Parathyroid adenoma (tissue), 2 donors: ENCODE data around the gene SRGAP3.

Experiments
- H2AFZ ChIP-seq: fragments of 300-600 bp; sonication (generic); one replicate; pipeline ENCODE4 v1.7.0; 2017; ENCODE audit warnings: antibody characterized with exemption, mild to moderate bottlenecking
- H3K27ac ChIP-seq: fragments of 300-600 bp; sonication (generic); one replicate; pipeline ENCODE4 v1.7.0; 2017
- H3K27me3 ChIP-seq: fragments of 300-600 bp; sonication (generic); one replicate; pipeline ENCODE4 v1.7.0; 2017; ENCODE audit warnings: low read length; ENCODE audit not compliant: control insufficient read depth, insufficient read depth
- H3K36me3 ChIP-seq: fragments of 300-600 bp; sonication (generic); one replicate; pipeline ENCODE4 v1.7.0; 2017; ENCODE audit warnings: low read length; ENCODE audit not compliant: control insufficient read depth, insufficient read depth
- H3K4me1 ChIP-seq: fragments of 300-600 bp; sonication (generic); one replicate; pipeline ENCODE4 v1.7.0; 2017; ENCODE audit warnings: control low read depth
- H3K4me2 ChIP-seq: fragments of 300-600 bp; sonication (generic); one replicate; pipeline ENCODE4 v1.7.0; 2017; ENCODE audit warnings: low read length
- H3K4me3 ChIP-seq: fragments of 300-600 bp; sonication (generic); one replicate; pipeline ENCODE4 v1.7.0; 2017; ENCODE audit warnings: low read depth, low read length
- H3K79me2 ChIP-seq: fragments of 300-600 bp; sonication (generic); one replicate; pipeline ENCODE4 v1.7.0; 2017; ENCODE audit warnings: control low read depth
- H3K9ac ChIP-seq: fragments of 300-600 bp; sonication (generic); one replicate; pipeline ENCODE4 v1.7.0; 2017; ENCODE audit warnings: mild to moderate bottlenecking
- H3K9me3 ChIP-seq: fragments of 300-600 bp; sonication (generic); one replicate; pipeline ENCODE4 v1.7.0; 2017; ENCODE audit warnings: low read length; ENCODE audit not compliant: control insufficient read depth
- TF ChIP-seq, protein P1 (sequence below): fragments of 300-600 bp; sonication (generic); IDR thresholded peaks from one replicate; pipeline ENCODE4 v1.7.0; 2017; ENCODE audit warnings: antibody characterized with exemption, mild to moderate bottlenecking
- donor health status: primary hyperparathyroidism.

The SRGAP3 gene

DNA sequence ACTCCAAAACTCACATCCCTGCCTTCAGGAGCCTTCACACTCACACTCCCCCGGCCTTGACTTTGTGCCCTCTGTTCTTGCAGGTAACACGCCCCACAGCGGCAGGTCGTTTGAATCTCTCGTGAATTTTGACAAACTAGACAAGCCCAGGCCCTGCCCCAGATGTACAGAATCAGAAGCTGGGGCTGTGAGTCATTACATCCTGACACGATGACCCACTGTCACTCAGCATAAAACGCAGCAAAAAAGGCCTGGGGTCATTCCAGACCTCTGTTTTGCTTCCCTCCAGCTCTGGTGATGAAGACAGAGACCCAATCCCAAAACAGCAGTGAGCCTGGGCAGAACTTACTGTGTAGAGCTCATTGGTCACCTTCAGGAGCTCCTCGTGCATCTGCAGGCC lies 169.8 kb downstream of the SRGAP3 start:
- no peaks in the 10 kb centered on the region for H3K36me3 ChIP-seq
- H3K9ac ChIP-seq, result no peak overlapping the region
- no peak overlapping the region for H3K4me3 ChIP-seq
- no peaks in the 10 kb centered on the region for H3K79me2 ChIP-seq
- H3K4me2 ChIP-seq, result no peak overlapping the region
- no peaks in the 10 kb centered on the region for H3K4me1 ChIP-seq
- H3K9me3 ChIP-seq, result no peaks in the 10 kb centered on the region
- H3K27ac ChIP-seq, result no peak overlapping the region
- TF ChIP-seq, protein P1, sequence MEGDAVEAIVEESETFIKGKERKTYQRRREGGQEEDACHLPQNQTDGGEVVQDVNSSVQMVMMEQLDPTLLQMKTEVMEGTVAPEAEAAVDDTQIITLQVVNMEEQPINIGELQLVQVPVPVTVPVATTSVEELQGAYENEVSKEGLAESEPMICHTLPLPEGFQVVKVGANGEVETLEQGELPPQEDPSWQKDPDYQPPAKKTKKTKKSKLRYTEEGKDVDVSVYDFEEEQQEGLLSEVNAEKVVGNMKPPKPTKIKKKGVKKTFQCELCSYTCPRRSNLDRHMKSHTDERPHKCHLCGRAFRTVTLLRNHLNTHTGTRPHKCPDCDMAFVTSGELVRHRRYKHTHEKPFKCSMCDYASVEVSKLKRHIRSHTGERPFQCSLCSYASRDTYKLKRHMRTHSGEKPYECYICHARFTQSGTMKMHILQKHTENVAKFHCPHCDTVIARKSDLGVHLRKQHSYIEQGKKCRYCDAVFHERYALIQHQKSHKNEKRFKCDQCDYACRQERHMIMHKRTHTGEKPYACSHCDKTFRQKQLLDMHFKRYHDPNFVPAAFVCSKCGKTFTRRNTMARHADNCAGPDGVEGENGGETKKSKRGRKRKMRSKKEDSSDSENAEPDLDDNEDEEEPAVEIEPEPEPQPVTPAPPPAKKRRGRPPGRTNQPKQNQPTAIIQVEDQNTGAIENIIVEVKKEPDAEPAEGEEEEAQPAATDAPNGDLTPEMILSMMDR, result no peak
- H3K27me3 ChIP-seq, result no peaks in the 10 kb centered on the region
- no peak overlapping the region for H2AFZ ChIP-seq

DNA sequence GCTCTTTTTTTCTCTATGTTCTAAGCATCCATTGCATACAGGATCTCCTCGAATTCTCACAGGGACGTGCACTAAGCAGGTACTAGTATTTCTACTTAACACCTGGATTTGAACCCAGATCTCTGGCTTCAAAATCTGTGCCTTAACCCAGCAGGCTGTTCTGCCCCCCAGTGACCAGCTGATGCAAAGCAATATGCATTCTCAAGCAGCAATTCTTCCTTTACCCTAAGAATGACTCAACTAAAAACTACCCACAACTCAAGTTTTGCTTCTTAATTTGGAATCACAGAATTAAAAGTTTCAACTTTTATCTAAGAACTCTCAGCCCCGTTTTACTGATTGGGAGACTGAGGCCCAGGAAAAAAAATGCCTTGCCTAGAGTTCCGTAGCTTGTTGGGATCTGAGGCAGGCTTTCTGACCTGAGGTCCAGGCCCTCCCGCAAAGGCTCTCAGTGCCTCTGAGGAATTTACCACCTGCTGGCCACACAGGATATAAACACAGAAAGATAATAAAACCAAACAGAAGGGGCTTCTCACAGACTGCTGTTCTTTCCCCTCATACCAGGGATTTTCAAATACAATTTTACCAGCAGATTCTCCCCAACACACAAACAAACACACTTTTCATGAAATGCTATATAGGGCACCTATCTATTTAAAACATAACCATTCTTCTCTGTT lies 170.7 kb downstream of the SRGAP3 start:
- no peak overlapping the region for H3K27ac ChIP-seq
- no peaks in the 10 kb centered on the region for H3K36me3 ChIP-seq
- H3K9me3 ChIP-seq, result no peaks in the 10 kb centered on the region
- H3K27me3 ChIP-seq, result no peaks in the 10 kb centered on the region
- no peak overlapping the region for H2AFZ ChIP-seq
- H3K4me1 ChIP-seq, result no peaks in the 10 kb centered on the region
- TF ChIP-seq, protein P1, result no peak
- no peak overlapping the region for H3K9ac ChIP-seq
- no peak overlapping the region for H3K4me2 ChIP-seq
- H3K79me2 ChIP-seq, result no peaks in the 10 kb centered on the region
- H3K4me3 ChIP-seq, result no peak overlapping the region

DNA sequence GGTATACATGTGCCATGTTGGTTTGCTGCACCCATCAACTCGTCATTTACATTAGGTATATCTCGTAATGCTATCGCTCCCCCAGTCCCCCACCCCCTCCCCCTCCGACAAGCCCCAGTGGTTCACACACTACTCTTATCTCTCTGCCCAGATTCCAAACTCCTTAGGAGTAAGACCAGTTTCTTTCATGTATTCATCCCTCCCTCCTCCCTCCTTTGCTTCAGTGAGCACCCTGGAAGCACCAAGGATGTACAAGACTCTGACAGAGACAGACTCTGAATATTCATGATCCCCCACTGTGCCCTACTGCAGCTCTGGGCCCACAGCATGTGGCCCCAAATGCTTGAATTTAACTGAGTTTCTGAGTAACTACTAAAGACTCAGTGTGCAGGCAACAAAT lies 172.4 kb downstream of the SRGAP3 start:
- H3K9ac ChIP-seq, result no peak overlapping the region
- no peaks in the 10 kb centered on the region for H3K79me2 ChIP-seq
- H3K4me2 ChIP-seq, result no peak overlapping the region
- no peaks in the 10 kb centered on the region for H3K9me3 ChIP-seq
- no peaks in the 10 kb centered on the region for H3K4me1 ChIP-seq
- H3K4me3 ChIP-seq, result no peak overlapping the region
- TF ChIP-seq, protein P1, result no peak
- no peak overlapping the region for H2AFZ ChIP-seq
- H3K27me3 ChIP-seq, result no peaks in the 10 kb centered on the region
- H3K27ac ChIP-seq, result no peak overlapping the region
- no peaks in the 10 kb centered on the region for H3K36me3 ChIP-seq

DNA sequence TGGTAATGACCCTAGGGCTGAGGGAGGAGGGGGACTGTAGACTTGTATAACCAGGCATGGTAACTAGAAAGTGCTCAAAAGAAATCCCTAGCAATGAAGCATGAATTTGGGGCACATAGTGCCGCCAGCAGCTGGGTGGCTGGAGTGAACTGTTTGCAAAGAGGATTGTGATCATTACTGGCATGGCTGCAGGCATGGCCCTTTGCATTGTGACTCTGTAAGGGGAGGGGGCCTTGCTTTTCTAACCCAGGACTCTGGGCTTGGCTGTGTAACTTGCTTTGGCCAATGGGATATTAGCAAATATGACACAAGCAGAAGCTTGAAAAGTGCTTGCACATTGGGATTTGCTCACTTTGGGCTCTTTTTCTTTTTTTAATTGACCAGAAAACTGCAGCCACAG lies 173.7 kb downstream of the SRGAP3 start:
- Histone ChIP-seq H3K27ac (no peak overlapping the region), H3K27me3 (no peaks in the 10 kb centered on the region), H2AFZ (no peak overlapping the region), H3K4me2 (no peak overlapping the region), H3K36me3 (no peaks in the 10 kb centered on the region), H3K9ac (no peak overlapping the region), H3K4me1 (no peaks in the 10 kb centered on the region), H3K79me2 (no peaks in the 10 kb centered on the region), H3K4me3 (no peak overlapping the region), H3K9me3 (no peaks in the 10 kb centered on the region)
- TF ChIP-seq, protein P1, result no peak

DNA sequence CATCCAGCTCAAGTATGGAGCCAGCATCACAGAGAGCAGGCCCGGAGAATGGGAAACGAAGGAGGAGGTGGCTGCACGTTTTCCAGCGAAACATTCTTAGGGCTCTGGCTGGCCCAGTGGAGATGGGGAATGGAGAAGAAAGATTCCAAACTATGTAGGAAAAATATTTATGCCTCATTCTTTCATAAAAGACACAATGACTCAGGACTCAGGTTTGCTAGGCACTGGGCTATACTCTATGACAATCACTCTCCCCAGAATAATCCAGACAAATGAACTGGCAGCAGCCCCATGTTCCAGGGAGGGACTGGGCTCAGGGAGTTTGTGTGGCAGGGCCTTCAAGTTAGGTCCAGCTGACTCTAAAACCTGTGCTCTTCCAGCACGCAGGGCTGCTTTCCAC lies 175.4 kb downstream of the SRGAP3 start:
- H3K4me3 ChIP-seq, result no peak overlapping the region
- TF ChIP-seq, protein P1, result no peak
- H3K9me3 ChIP-seq, result no peaks in the 10 kb centered on the region
- H2AFZ ChIP-seq, result no peak overlapping the region
- no peak overlapping the region for H3K27ac ChIP-seq
- no peaks in the 10 kb centered on the region for H3K79me2 ChIP-seq
- H3K4me1 ChIP-seq, result no peaks in the 10 kb centered on the region
- no peak overlapping the region for H3K9ac ChIP-seq
- no peaks in the 10 kb centered on the region for H3K27me3 ChIP-seq
- no peak overlapping the region for H3K4me2 ChIP-seq
- H3K36me3 ChIP-seq, result no peaks in the 10 kb centered on the region
